Activated CD8-positive, alpha-beta memory T cell treated with anti-CD3 and anti-CD28 coated beads for 36 hours (primary cell): ENCODE measurements around the gene SKIDA1. TPM values are rescaled to one million over a fixed set of nuclear protein-coding genes. Genes with fewer than 3 reads are reported as not detected.

Experiments
- CTCF ChIA-PET: fragments of 350-600 bp; sonication (Branson Sonifier 250); formaldehyde crosslinking; loops from one replicate; lab custom pipeline; 2021; ENCODE audit warnings: antibody characterized with exemption; lab: Charles Lee
- POLR2A ChIA-PET: fragments of 350-600 bp; sonication (Branson Sonifier 250); formaldehyde crosslinking; loops from one replicate; lab custom pipeline; 2021; ENCODE audit warnings: antibody characterized with exemption; lab: Charles Lee
- total RNA-seq, 2 experiments: library from RNA; stranded (reverse); gene quantifications; one replicate each; pipeline ENCODE4 v1.2.3, GENCODE V29; 2021

SKIDA1 gene
- total RNA-seq, 2 experiments from 2014 or later = 0.08 to 0.25 TPM

GRCh38 chr10:21495002-21495751, 30.3 kb downstream of the SKIDA1 start:
- CTCF ChIA-PET = interaction anchor here (0.8 to 3.2 kb wide), 19 partner anchors 9 to 820 kb away, joined by 3 to 18 read pairs (median 3); partner anchors contain the start of genes COMMD3 and SKIDA1
- POLR2A ChIA-PET = interaction anchor here (1.0 kb wide), 1 partner anchor 30 kb away, joined by 3 read pairs; the partner anchor contains the start of gene SKIDA1

GRCh38 chr10:21494191-21495001, 31.1 kb downstream of the SKIDA1 start:
- POLR2A ChIA-PET = no interaction called here

GRCh38 chr10:21493784-21494183, 31.7 kb downstream of the SKIDA1 start:
- ChIA-PET POLR2A (no interaction called here), CTCF (interaction anchor here (1.0 kb wide), 1 partner anchor 22 kb away, joined by 3 read pairs; no protein-coding TSS in a partner anchor)

More at GRCh38 chr10:21494191-21495001, 31.1 kb downstream of the SKIDA1 start:
- CTCF ChIA-PET = interaction anchor here (0.8 to 3.2 kb wide), 3 partner anchors 22 to 459 kb away, joined by 3 to 10 read pairs (median 3); no protein-coding TSS in a partner anchor

- ChIA-PET POLR2A (no interaction called here), CTCF (interaction anchor here (1.2 kb wide), 1 partner anchor 240 kb away, joined by 3 read pairs; no protein-coding TSS in a partner anchor)
These were observed 33.1 kb downstream of the SKIDA1 start for GRCh38 chr10:21492421-21492820.

- POLR2A ChIA-PET = no interaction called here
- CTCF ChIA-PET = no interaction called here
These were observed 34.8 kb downstream of the SKIDA1 start for GRCh38 chr10:21490711-21491105.

GRCh38 chr10:21490028-21490710, 35.3 kb downstream of the SKIDA1 start:
- ChIA-PET CTCF (no interaction called here), POLR2A (no interaction called here)

- CTCF ChIA-PET = no interaction called here
- POLR2A ChIA-PET = no interaction called here
These were observed 36.5 kb downstream of the SKIDA1 start for GRCh38 chr10:21488957-21489446.

- ChIA-PET CTCF (no interaction called here), POLR2A (no interaction called here)
These were observed 37.1 kb downstream of the SKIDA1 start for GRCh38 chr10:21488246-21488956.

DNA sequence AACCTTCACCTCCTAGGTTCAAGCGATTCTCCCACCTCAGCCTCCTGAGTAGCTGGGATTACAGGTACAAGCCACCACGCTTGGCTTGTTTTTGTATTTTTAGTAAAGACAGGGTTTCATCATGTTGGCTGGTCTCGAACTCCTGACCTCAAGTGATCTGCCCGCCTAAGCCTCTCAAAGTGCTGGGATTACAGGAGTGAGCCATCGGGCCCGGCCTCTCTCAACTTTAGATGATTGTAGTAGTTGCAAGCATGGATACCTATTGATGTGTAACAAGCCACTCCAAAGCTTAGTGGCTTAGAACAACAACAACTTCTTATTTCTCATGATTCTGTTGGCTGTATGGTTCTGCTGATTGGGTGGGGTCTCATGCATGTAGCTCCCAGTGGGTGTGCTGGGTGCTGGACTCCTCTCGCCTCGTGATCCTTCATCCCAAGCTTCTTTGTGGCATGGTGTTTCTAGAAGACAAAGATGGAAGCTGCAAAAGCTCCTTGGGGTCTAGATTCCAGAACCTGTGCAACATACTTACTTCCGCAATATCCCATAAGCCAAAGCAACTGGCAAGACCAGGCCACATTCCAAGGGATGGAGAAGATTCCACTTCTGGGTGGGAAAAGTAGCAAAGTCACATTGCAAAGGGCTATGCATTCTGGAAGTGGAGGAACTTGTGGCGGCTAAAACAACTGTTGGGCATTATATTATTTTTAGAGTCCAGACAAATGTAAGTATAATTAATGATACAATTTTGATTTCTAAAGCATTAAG, 37.9 kb downstream of the SKIDA1 start:
- ChIA-PET POLR2A (no interaction called here), CTCF (no interaction called here)

DNA sequence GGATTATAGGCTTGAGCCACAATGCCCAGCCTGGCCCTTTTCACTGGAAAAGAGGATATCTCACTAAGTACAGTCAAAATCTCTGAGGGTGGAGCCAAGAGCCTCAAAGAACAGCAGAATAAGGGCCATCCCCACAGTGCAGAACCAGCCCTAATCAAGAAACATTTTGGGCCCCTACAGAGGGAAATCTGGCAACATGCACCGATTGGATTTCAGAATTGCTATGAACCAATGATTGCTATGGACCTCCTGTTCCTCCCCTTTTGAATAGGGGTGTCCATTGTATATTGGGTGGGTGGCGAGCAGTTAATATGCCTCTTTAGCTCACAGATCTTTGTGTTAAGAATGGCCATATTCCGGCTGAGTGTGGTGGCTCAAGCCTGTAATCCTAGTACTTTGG, 42.7 kb downstream of the SKIDA1 start:
- ChIA-PET POLR2A (no interaction called here), CTCF (no interaction called here)

DNA sequence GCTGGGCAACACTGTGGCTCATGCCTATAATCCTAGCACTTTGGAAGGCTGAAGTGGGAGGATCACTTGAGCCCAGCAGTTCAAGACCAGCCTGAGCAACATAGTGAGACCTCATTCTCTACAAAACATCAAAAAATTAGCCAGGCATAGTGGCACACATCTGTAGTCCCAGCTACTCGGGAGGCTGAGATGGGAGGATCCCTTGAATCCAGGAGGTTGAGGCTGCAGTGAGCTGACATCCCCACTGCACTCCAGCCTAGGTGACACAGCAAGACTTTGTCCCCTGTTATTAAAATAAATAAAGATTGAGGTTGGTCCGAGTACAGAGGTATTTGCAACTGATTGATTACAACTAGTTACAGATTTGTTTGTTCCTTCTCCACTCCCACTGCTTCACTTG, 44.1 kb downstream of the SKIDA1 start:
- ChIA-PET CTCF (no interaction called here), POLR2A (no interaction called here)

- POLR2A ChIA-PET = no interaction called here
- CTCF ChIA-PET = no interaction called here
These were observed 45.7 kb downstream of the SKIDA1 start for GRCh38 chr10:21479570-21480315.

DNA sequence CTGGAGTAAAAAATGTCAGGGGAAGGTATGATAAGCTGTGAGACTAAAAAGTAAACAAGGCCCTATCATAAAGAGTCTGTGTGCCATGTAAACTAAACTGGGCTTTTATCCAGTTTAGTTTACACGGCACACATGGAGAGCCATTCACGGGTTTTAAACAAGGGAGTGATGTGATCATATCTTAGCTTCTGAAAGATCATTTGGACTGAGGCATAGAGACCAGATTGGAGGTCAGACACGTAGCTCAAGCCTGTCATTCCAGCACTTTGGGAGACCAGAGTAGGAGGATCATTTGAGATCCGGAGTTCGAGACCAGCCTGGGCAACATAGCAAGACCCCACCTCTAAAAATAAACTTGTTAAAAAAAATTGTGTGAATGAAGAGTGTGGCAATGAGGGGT, 50.1 kb downstream of the SKIDA1 start:
- CTCF ChIA-PET = no interaction called here

DNA sequence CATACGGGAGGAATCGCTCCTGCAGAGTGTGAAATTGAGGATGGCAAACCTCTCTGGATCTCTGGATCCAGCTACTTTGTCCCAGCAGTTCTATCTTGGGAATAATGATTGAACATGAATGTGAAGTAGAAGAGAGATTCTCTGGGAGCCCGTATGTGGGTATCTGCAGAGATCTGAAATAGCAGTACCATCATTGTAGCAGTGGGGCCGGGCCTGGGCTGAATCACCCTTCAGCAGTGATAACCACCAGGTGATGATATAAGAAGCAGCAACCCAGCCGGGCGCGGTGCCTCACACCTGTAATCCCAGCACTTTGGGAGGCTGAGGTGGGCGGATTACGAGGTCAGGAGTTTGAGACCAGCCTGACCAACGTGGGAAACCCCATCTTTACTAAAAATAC, 51.9 kb downstream of the SKIDA1 start:
- CTCF ChIA-PET = interaction anchor here (0.5 kb wide), 1 partner anchor 77 kb away, joined by 3 read pairs; no protein-coding TSS in a partner anchor
- POLR2A ChIA-PET = no interaction called here

More for the DNA sequence above, 50.1 kb downstream of the SKIDA1 start:
- POLR2A ChIA-PET = no interaction called here

DNA sequence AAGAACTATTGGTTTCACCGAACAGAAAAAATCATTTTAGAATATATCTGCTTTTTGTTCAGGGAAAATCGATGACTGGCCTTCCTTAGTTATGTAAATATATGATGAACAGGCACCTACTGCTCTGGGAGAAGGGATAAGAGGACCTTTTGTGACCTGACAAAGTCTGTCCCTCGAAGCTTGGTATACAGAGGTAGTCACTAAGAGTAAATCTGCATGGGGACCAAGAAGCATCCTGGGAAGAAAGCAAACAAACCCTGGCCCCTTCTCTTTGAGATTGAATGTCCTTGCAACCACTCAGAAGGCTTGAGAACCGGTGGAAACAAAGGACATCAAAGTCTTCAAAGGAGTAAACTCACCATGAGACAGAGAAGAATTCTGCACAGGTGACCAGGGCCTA, 52.3 kb downstream of the SKIDA1 start:
- ChIA-PET POLR2A (no interaction called here), CTCF (no interaction called here)

DNA sequence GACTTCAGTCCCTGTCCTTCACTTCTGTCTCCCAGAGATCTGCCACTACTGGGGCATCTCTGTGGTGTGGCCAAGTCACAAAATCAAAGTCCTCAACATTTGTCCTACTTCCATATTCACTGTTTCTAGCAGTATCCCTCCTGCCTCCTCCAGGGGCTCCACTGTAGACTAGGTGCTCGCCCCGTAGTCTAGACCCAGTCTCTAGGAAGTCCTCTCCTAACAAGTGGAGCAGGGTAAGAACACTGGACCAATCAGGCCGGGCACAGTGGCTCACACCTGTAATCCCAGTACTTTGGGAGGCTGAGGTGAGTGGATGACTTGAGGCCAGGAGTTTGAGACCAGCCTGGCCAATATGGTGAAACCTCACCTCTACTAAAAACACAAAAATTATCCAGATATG, 57.4 kb downstream of the SKIDA1 start:
- ChIA-PET POLR2A (interaction anchor here (0.6 kb wide), 1 partner anchor 455 kb away, joined by 3 read pairs; no protein-coding TSS in a partner anchor), CTCF (no interaction called here)

GRCh38 chr10:21467633-21468032, 57.8 kb downstream of the SKIDA1 start:
- CTCF ChIA-PET = no interaction called here
- POLR2A ChIA-PET = interaction anchor here (0.6 kb wide), 1 partner anchor 455 kb away, joined by 3 read pairs; no protein-coding TSS in a partner anchor
